ENCODE data around the gene TMEM143. TPM values are rescaled to one million over a fixed set of nuclear protein-coding genes. Genes with fewer than 3 reads are reported as not detected.
"Not testable (repeated sequence)": the region's sequence is repeated elsewhere in the genome, so short reads cannot be mapped to it uniquely, and the experiment has no call there.

Gene TMEM143
- total and polyA plus RNA-seq, 3 donors from 2014 or later, result 5.0 to 22.9 (median 14.1) TPM

- H3K9me3 ChIP-seq, result no peaks in the 10 kb centered on the region
- peak overlapping the region; percentile 96 to 98 for H3K27ac ChIP-seq
- intact Hi-C loops (cut with DNase I; ENCODE audit: low total_unique reads), result no loop called here
- no peaks in the 10 kb centered on the region for H3K27me3 ChIP-seq
- WGBS, 2 donors, result 2% methylated on average over 16 to 56 of the region's 63 CpGs
- peak overlapping the region; percentile 62 to 75 for H3K4me3 ChIP-seq
- peak; percentile 98 for DNase-seq
- H3K4me1 ChIP-seq, result peaks cover 22% of the 10 kb centered on the region
- TF ChIP-seq CTCF (IDR thresholded peaks at IDR 0.05) (peak in 1 of 3 experiments; percentile 24), POLR2A (IDR thresholded peaks at IDR 0.05) (peak; percentile 62)
- H3K36me3 ChIP-seq (ENCODE audit: low read depth, missing control alignments), result no peaks in the 10 kb centered on the region
Measured at GRCh38 chr19:48321622-48322591, 41.8 kb downstream of the TMEM143 start.

GRCh38 chr19:48321372-48321621, 42.4 kb downstream of the TMEM143 start:
- H3K4me3 ChIP-seq, result peak overlapping the region; percentile 62 to 75
- intact Hi-C loops (cut with DNase I; ENCODE audit: low total_unique reads), result no loop called here
- H3K27ac ChIP-seq, result peak overlapping the region; percentile 96 to 98
- no peaks in the 10 kb centered on the region for H3K9me3 ChIP-seq
- TF ChIP-seq CTCF (IDR thresholded peaks at IDR 0.05) (no peak), POLR2A (IDR thresholded peaks at IDR 0.05) (peak; percentile 52)
- DNase-seq, result peak; percentile 99
- no peaks in the 10 kb centered on the region for H3K36me3 ChIP-seq (ENCODE audit: low read depth, missing control alignments)
- H3K4me1 ChIP-seq, result peaks cover 22% of the 10 kb centered on the region
- 2% methylated on average over 17 to 22 of the region's 22 CpGs for WGBS, 2 donors
- H3K27me3 ChIP-seq, result no peaks in the 10 kb centered on the region

- peaks cover 20% of the 10 kb centered on the region for H3K4me1 ChIP-seq
- DNase-seq, result peak; percentile 90
- WGBS, 2 donors, result 48 to 56% methylated on average over 15 to 16 of the region's 16 CpGs
- H3K36me3 ChIP-seq (ENCODE audit: low read depth, missing control alignments), result no peaks in the 10 kb centered on the region
- no peak overlapping the region for H3K4me3 ChIP-seq
- H3K9me3 ChIP-seq, result no peaks in the 10 kb centered on the region
- H3K27ac ChIP-seq, result peak overlapping the region; percentile 96 to 98
- TF ChIP-seq POLR2A (IDR thresholded peaks at IDR 0.05) (no peak), CTCF (IDR thresholded peaks at IDR 0.05) (peak; percentile 31 to 61 (median 60))
- intact Hi-C loops (cut with DNase I; ENCODE audit: low total_unique reads), result no loop called here
- no peaks in the 10 kb centered on the region for H3K27me3 ChIP-seq
Measured at GRCh38 chr19:48319647-48320541, 43.8 kb downstream of the TMEM143 start.

- no peak for DNase-seq
- no peak overlapping the region for H3K4me3 ChIP-seq
Measured at GRCh38 chr19:48318286-48318987, 45.3 kb downstream of the TMEM143 start.

GRCh38 chr19:48317708-48317960, 46.1 kb downstream of the TMEM143 start:
- H3K9me3 ChIP-seq; H3K36me3 ChIP-seq (ENCODE audit: low read depth, missing control alignments); intact Hi-C loops (cut with DNase I; ENCODE audit: low total_unique reads); H3K27ac ChIP-seq; H3K4me1 ChIP-seq; H3K4me3 ChIP-seq; H3K27me3 ChIP-seq; DNase-seq: not testable (repeated sequence)
- WGBS, 2 donors, result 44 to 54% methylated on average over 9 of the region's 9 CpGs

More at GRCh38 chr19:48318286-48318987, 45.3 kb downstream of the TMEM143 start:
- no peak overlapping the region for H3K27ac ChIP-seq
- 88 to 96% methylated on average over 16 to 21 of the region's 21 CpGs for WGBS, 2 donors
- no peaks in the 10 kb centered on the region for H3K36me3 ChIP-seq (ENCODE audit: low read depth, missing control alignments)
- TF ChIP-seq POLR2A (IDR thresholded peaks at IDR 0.05) (no peak), CTCF (IDR thresholded peaks at IDR 0.05) (no peak)
- intact Hi-C loops (cut with DNase I; ENCODE audit: low total_unique reads), result no loop called here
- no peaks in the 10 kb centered on the region for H3K27me3 ChIP-seq
- H3K4me1 ChIP-seq, result peaks cover 17% of the 10 kb centered on the region
- H3K9me3 ChIP-seq, result no peaks in the 10 kb centered on the region
